Pancreas (tissue), 10 donors: Measurements from ENCODE around the gene TP63. TPM values are rescaled to one million over a fixed set of nuclear protein-coding genes. Genes with fewer than 3 reads are reported as not detected.
"Not testable (repeated sequence)": the region's sequence is repeated elsewhere in the genome, so short reads cannot be mapped to it uniquely, and the experiment has no call there.

Experiments
- ATAC-seq, 4 donors: fragments of 200-7000 bp; cut with Tn5 transposase; one replicate each; pipeline versions ENCODE4 v1.8.0 to v1.9.1; 2020; ENCODE audit warnings: mild to moderate bottlenecking in 4 of 4, moderate library complexity in 4 of 4
- DNase-seq, 6 donors: peaks; one replicate each; pipeline ENCODE4 v3.0.0-alpha.2; 2020
- FAIRE-seq: peaks from 2 replicates; lab custom pipeline; 2012; peaks lifted over from hg19 to GRCh38; lab: Jason Lieb, UNC
- H3K27ac ChIP-seq, 4 donors: fragments of 200-600 bp; sonication (generic); 1 replicate in 3 of 4; 2 replicates in 1 of 4; pipeline versions ENCODE4 v1.5.0 to v1.8.0; 2020
- H3K27me3 ChIP-seq, 4 donors: fragments of 200-600 bp; one replicate each; pipeline ENCODE4 v1.8.0; 2021
- H3K36me3 ChIP-seq, 3 donors: fragments of 200-600 bp; sonication (generic) in 1 of 3; one replicate each; pipeline versions ENCODE4 v1.5.0 to v1.8.0; 2020 to 2021
- H3K4me1 ChIP-seq, 3 donors: fragments of 200-600 bp; one replicate each; pipeline ENCODE4 v1.8.0; 2021
- H3K4me3 ChIP-seq, 4 donors: fragments of 200-600 bp; sonication (generic) in 2 of 4; one replicate each; pipeline versions ENCODE4 v1.5.0 to v1.8.0; 2020 to 2021
- H3K9me3 ChIP-seq, 4 donors: fragments of 200-600 bp; one replicate each; pipeline ENCODE4 v1.8.0; 2021
- WGBS, 2 donors: extraction: QIAGEN DNeasy Blood & Tissue Kit; methylation state at CpG; one replicate each; pipeline ENCODE4 v1.1.7; 2013; 5-methylcytosine and 5-hydroxymethylcytosine counted together
- intact Hi-C, 3 donors: fragments of 100-400 bp; cut with DNase I; formaldehyde crosslinking; loops; one replicate each; pipeline versions ENCODE4 v1.11.1 to v1.14.2; 2022
- polyA plus RNA-seq, 2 donors: library from polyadenylated mRNA; stranded (reverse); fragments of 200-250 nt; gene quantifications; one replicate each; pipeline ENCODE4 v1.2.3, GENCODE V29; 2013
- total RNA-seq, 6 donors: library from RNA; stranded (reverse); fragmentation: NEBNext Ultra II Directional in 4 of 6; extraction: Animal tissue kit (Norgen Biotek cat#: 25700) in 4 of 6; gene quantifications; one replicate each; pipeline versions ENCODE4 v1.2.1 to v1.2.4, GENCODE V29; 2021 to 2023
- TF ChIP-seq, protein P1 (sequence below), 4 donors: fragments of 200-600 bp; sonication (generic) in 3 of 4; IDR thresholded peaks; one replicate each; pipeline versions ENCODE4 v1.5.0 to v1.8.0; 2021; ENCODE audit warnings: antibody characterized with exemption in 4 of 4
- donor health status: healthy with polysubstance abuse.
- donor health status: DM: no; HTN: no; CAD: no; lungs with moderate emphysema.
- donor health status: DM: no; HTN: no; CAD: no.
- donor health status: control.
- donor health status: control.
- donor health status: Bipolar disorder and iron deficiency.
- donor health status: DM: yes; HTN: yes; CAD: no.
- donor health status: DM: no; HTN: no; CAD: no.
- donor health status: DM: no; HTN: no; CAD: no.
- donor health status: DM: yes; HTN: yes; CAD: no.

Gene TP63
- total and polyA plus RNA-seq, 8 donors = 0.02 to 0.47 (median 0.06) TPM; not detected in 3

DNA sequence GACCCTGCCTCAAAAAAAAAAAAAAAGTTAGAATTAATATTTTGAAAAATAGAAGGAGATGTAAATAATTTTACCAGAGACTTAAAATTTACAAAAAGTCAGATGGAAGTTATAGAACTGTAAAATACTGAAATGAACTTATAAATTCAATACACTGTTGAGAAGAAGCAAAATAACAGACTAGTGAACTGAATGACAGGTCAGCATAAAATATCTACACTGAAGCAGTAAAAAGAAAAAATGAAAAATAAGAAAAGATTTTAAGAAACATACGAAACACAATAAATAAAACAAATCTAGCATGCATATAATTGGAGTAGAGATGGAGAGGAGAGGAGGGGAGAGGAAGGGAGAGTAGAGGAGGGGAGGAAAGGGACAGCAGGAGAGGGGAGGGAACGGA lies 33.3 kb upstream of the TP63 start:
- no peaks in the 10 kb centered on the region for H3K4me1 ChIP-seq
- H3K4me3 ChIP-seq = no peak overlapping the region
- no peaks in the 10 kb centered on the region for H3K36me3 ChIP-seq
- intact Hi-C loops = no loop called here
- 50 to 53% methylated on average over 2 of the region's 2 CpGs for whole genome bisulfite sequencing, 2 donors
- H3K27ac ChIP-seq = no peak overlapping the region
- DNase-seq (no peak), FAIRE-seq (no peak), ATAC-seq (no peak)
- H3K27me3 ChIP-seq = no peaks in the 10 kb centered on the region
- H3K9me3 ChIP-seq = no peaks in the 10 kb centered on the region
- TF ChIP-seq, protein P1, sequence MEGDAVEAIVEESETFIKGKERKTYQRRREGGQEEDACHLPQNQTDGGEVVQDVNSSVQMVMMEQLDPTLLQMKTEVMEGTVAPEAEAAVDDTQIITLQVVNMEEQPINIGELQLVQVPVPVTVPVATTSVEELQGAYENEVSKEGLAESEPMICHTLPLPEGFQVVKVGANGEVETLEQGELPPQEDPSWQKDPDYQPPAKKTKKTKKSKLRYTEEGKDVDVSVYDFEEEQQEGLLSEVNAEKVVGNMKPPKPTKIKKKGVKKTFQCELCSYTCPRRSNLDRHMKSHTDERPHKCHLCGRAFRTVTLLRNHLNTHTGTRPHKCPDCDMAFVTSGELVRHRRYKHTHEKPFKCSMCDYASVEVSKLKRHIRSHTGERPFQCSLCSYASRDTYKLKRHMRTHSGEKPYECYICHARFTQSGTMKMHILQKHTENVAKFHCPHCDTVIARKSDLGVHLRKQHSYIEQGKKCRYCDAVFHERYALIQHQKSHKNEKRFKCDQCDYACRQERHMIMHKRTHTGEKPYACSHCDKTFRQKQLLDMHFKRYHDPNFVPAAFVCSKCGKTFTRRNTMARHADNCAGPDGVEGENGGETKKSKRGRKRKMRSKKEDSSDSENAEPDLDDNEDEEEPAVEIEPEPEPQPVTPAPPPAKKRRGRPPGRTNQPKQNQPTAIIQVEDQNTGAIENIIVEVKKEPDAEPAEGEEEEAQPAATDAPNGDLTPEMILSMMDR (IDR thresholded peaks at IDR 0.05) = no peak

GRCh38 chr3:189598530-189599225 lies 32.5 kb upstream of the TP63 start:
- TF ChIP-seq, protein P1 (IDR thresholded peaks at IDR 0.05) = no peak
- Histone ChIP-seq H3K4me3 (no peak overlapping the region), H3K27ac (no peak overlapping the region), H3K27me3 (no peaks in the 10 kb centered on the region), H3K36me3 (no peaks in the 10 kb centered on the region), H3K9me3 (no peaks in the 10 kb centered on the region), H3K4me1 (no peaks in the 10 kb centered on the region)
- ATAC-seq (no peak), DNase-seq (no peak), FAIRE-seq (no peak)
- 64 to 74% methylated on average over 6 of the region's 6 CpGs for WGBS, 2 donors
- intact Hi-C loops = no loop called here

- FAIRE-seq = no peak
- intact Hi-C loops = no loop called here
- Histone ChIP-seq H3K27me3 (no peaks in the 10 kb centered on the region), H3K4me1 (no peaks in the 10 kb centered on the region), H3K27ac (no peak overlapping the region), H3K36me3 (no peaks in the 10 kb centered on the region), H3K9me3 (no peaks in the 10 kb centered on the region), H3K4me3 (no peak overlapping the region)
- TF ChIP-seq, protein P1 (IDR thresholded peaks at IDR 0.05) = no peak
- ATAC-seq = no peak
- WGBS, 2 donors = 65 to 84% methylated on average over 5 of the region's 5 CpGs
- DNase-seq = no peak
Measured at GRCh38 chr3:189602471-189602870, 28.7 kb upstream of the TP63 start.

DNA sequence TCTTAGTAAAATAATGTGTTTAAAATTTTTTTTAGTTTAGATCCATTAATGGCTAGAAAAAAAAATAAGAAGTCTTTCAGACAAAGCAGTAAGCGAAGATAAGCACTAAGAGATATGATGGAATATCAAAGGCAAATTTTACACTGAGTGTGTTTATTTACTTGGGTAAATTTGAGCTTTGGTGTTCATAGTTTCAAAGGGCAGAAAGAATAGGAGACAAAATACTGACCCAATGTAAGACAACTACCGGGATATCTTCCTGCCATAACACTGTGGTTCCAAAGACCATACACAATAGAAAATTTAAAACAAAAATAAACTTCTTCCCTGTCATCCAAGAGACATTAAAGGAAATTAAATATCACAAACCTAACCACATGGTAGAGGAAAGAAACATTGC lies 25.5 kb upstream of the TP63 start:
- Histone ChIP-seq H3K4me1 (no peaks in the 10 kb centered on the region), H3K27ac (no peak overlapping the region), H3K4me3 (no peak overlapping the region), H3K9me3 (no peaks in the 10 kb centered on the region), H3K36me3 (no peaks in the 10 kb centered on the region), H3K27me3 (no peaks in the 10 kb centered on the region)
- TF ChIP-seq, protein P1 (IDR thresholded peaks at IDR 0.05) = no peak
- FAIRE-seq = no peak
- intact Hi-C loops = no loop called here
- ATAC-seq = no peak
- 76 to 81% methylated on average over 2 of the region's 2 CpGs for WGBS, 2 donors
- DNase-seq = no peak

- TF ChIP-seq, protein P1 (IDR thresholded peaks at IDR 0.05) = no peak
- 89 to 99% methylated on average over 4 of the region's 4 CpGs for WGBS, 2 donors
- Histone ChIP-seq H3K36me3 (no peaks in the 10 kb centered on the region), H3K27me3 (no peaks in the 10 kb centered on the region), H3K9me3 (no peaks in the 10 kb centered on the region), H3K4me3 (no peak overlapping the region), H3K27ac (no peak overlapping the region), H3K4me1 (no peaks in the 10 kb centered on the region)
- no peak for FAIRE-seq
- intact Hi-C loops = no loop called here
- no peak for DNase-seq
- ATAC-seq = no peak
Measured at GRCh38 chr3:189606774-189607173, 24.4 kb upstream of the TP63 start.

DNA sequence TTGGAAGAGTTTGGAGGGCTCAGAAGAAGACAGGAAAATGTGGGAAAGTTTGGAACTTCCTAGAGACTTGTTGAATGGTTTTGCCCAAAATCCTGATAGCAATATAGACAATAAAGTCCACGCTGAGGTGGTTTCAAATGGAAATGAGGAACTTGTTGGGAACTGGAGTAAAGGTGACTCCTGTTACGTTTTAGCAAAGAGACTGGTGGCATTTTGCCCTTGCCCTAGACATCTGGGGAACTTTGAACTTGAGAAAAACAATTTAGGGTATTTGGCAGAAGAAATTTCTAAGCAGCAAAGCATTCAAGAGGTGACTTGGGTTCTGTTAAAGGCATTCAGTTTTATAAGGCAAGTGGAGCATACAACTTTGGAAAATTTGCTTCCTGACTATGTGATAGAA lies 18.5 kb upstream of the TP63 start:
- ATAC-seq, H3K4me3 ChIP-seq, H3K9me3 ChIP-seq, H3K27me3 ChIP-seq, H3K36me3 ChIP-seq, H3K27ac ChIP-seq, FAIRE-seq, intact Hi-C loops, H3K4me1 ChIP-seq, DNase-seq: not testable (repeated sequence)
- WGBS, 2 donors = 16 to 20% methylated on average over 2 of the region's 2 CpGs
